GM12873 (cell line): ENCODE results near the gene SCTR.

Experiments used
- CTCF ChIP-seq: IDR thresholded peaks from 2 replicates; pipeline ENCODE4 v1.5.1; 2012; ENCODE audit warnings: low read depth, mild to moderate bottlenecking, moderate library complexity, low read length, control low read depth; ENCODE audit not compliant: insufficient read depth; ENCODE audit errors: missing control alignments

SCTR gene

DNA sequence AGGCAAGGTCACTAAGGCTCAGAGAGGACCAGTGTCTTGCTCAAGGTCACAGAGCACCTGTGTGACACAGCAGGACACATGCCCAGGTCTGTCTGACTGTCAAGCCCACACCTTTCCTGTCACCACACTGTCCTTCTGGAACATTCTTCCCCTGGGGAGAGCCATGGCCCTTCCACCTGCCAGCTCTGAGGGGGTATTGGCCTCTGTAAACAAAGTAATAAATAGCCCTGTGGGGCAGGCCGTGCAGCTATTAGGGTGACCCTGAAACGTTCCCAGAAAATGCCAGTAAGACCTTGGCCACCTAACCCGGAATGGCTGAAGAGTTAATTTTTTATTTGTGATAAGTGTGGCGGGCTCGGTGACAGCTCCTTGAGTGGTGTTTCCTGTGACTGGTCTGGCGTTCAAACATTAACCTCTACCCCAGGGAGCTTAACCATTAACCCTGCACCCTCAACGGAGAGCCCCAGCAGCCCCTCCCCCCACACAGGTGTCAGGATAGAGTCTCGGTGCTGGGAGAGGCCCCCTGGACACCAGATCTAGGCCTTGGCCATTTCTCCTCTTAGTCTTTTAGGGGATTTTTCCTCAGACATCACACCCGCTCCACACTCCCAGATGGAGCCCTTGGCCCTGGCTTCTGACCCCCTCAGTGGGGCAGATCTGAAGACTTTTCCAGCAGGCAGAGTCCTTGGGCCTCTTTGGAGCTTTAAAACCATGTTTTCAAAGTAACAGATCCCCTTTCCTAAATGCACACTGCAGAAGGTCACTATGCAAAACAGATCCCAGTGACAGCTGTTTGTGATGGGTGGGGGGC lies 36.6 kb downstream of the SCTR start:
- TF ChIP-seq CTCF: no peak

GRCh38 chr2:119486886-119487285 lies 37.4 kb downstream of the SCTR start:
- TF ChIP-seq CTCF: no peak

DNA sequence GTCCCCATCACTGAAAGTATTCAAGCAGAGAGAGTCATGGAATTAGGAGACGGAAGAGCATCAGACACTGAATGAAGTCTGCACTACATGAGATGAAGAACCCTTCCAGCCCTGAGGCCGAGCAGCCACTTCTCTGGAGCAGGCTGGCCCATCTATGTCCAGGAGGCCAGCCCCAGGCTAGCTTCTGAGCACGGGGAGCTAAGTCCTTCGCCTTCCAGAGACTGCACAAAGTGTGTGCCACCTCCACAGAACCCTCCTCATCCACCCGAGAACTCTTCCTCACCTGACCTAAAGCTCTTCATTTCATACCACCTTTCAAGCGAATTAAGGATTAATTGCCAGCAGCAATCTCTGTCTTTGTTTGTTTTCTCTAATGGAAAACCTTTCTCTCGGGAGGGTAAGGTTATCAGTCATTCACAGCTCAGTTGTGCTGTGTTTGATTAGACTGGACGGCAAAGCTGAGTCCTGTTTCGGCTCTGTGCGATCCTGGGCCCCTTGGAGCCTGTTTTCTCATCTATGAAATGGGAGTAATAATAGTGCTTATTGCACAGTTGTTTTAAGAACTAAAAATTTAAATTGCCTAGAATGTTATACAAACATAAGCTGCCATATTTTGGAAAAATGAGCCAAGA lies 38.0 kb downstream of the SCTR start:
- TF ChIP-seq CTCF: no peak

GRCh38 chr2:119485336-119486110 lies 38.8 kb downstream of the SCTR start:
- TF ChIP-seq CTCF: no peak

- no peak for TF ChIP-seq CTCF
Measured at GRCh38 chr2:119484834-119485233, 39.4 kb downstream of the SCTR start.

- TF ChIP-seq CTCF: no peak
Measured at GRCh38 chr2:119483896-119484718, 40.2 kb downstream of the SCTR start.
